Measurements from ENCODE around the gene GAB3. TPM values are rescaled to one million over a fixed set of nuclear protein-coding genes. Genes with fewer than 3 reads are reported as not detected.

GAB3 gene
- polyA plus RNA-seq, 1 donor from 2014 or later, result not detected

- Histone ChIP-seq H2AFZ (ENCODE audit: low read depth, low read length) (no peak overlapping the region), H3K9me2 (ENCODE audit: insufficient read depth, low read length) (no peaks in the 10 kb centered on the region), H3K9ac (ENCODE audit: low read length) (no peak overlapping the region), H3K4me2 (ENCODE audit: low read length) (no peak overlapping the region), H3K9me3 (ENCODE audit: low read length) (no peaks in the 10 kb centered on the region), H3F3A (ENCODE audit: insufficient read depth, low read length, poor library complexity, severe bottlenecking) (no peaks in the 10 kb centered on the region), H4K20me1 (ENCODE audit: insufficient read depth) (no peaks in the 10 kb centered on the region), H3K79me2 (replicated peaks; ENCODE audit: insufficient read depth, low read length) (no peaks in the 10 kb centered on the region), H3K27me3 (ENCODE audit: insufficient read depth, low read depth, low read length) (no peaks in the 10 kb centered on the region), H3K36me3 (ENCODE audit: insufficient read depth, low read length) (no peaks in the 10 kb centered on the region), H3K27ac (ENCODE audit: low read length) (no peak overlapping the region), H3K4me3 (ENCODE audit: low read length) (no peak overlapping the region)
- TF ChIP-seq EP300 (conservative IDR thresholded peaks at IDR 0.05; ENCODE audit: poor library complexity, severe bottlenecking), result no peak
- no peak for TF ChIP-seq SMC3 (conservative IDR thresholded peaks at IDR 0.05; ENCODE audit: poor library complexity)
Observed at GRCh38 chrX:154784149-154784995, 33.5 kb upstream of the GAB3 start.

- Histone ChIP-seq H3K79me2 (replicated peaks; ENCODE audit: insufficient read depth, low read length) (no peaks in the 10 kb centered on the region), H3K4me2 (ENCODE audit: low read length) (no peak overlapping the region), H3K9me2 (ENCODE audit: insufficient read depth, low read length) (no peaks in the 10 kb centered on the region), H3K36me3 (ENCODE audit: insufficient read depth, low read length) (no peaks in the 10 kb centered on the region), H3K27me3 (ENCODE audit: insufficient read depth, low read depth, low read length) (no peaks in the 10 kb centered on the region), H3K27ac (ENCODE audit: low read length) (no peak overlapping the region), H3K9me3 (ENCODE audit: low read length) (no peaks in the 10 kb centered on the region), H4K20me1 (ENCODE audit: insufficient read depth) (no peaks in the 10 kb centered on the region), H2AFZ (ENCODE audit: low read depth, low read length) (no peak overlapping the region), H3K9ac (ENCODE audit: low read length) (no peak overlapping the region), H3K4me3 (ENCODE audit: low read length) (no peak overlapping the region), H3F3A (ENCODE audit: insufficient read depth, low read length, poor library complexity, severe bottlenecking) (no peaks in the 10 kb centered on the region)
- no peak for TF ChIP-seq CTCF (IDR thresholded peaks at IDR 0.05; ENCODE audit: poor library complexity, severe bottlenecking)
- TF ChIP-seq TAF1 (IDR thresholded peaks at IDR 0.05; ENCODE audit: low read depth), result no peak
- no peak for TF ChIP-seq RAD21 (conservative IDR thresholded peaks at IDR 0.05)
- no peak for TF ChIP-seq EP300 (conservative IDR thresholded peaks at IDR 0.05; ENCODE audit: poor library complexity, severe bottlenecking)
- no peak for TF ChIP-seq SMC3 (conservative IDR thresholded peaks at IDR 0.05; ENCODE audit: poor library complexity)
- no peak for TF ChIP-seq EZH2 (IDR thresholded peaks at IDR 0.05; ENCODE audit: borderline replicate concordance, insufficient read depth, low read length, poor library complexity, severe bottlenecking)
- TF ChIP-seq MXI1 (conservative IDR thresholded peaks at IDR 0.05; ENCODE audit: poor library complexity, severe bottlenecking), result no peak
- no peak for TF ChIP-seq REST (IDR thresholded peaks at IDR 0.05; ENCODE audit: borderline replicate concordance)
- TF ChIP-seq POLR2AphosphoS5 (IDR thresholded peaks at IDR 0.05), result no peak
Observed at GRCh38 chrX:154780968-154781367, 30.1 kb upstream of the GAB3 start.
